GM19043 (cell line): ENCODE results near the gene GOLIM4.

Experiments
- ATAC-seq: cut with Tn5 transposase; IDR thresholded peaks from one replicate; pipeline ENCODE4 v1.9.1; 2021; ENCODE audit warnings: low read depth; ENCODE audit not compliant: unreplicated experiment

Gene GOLIM4

DNA sequence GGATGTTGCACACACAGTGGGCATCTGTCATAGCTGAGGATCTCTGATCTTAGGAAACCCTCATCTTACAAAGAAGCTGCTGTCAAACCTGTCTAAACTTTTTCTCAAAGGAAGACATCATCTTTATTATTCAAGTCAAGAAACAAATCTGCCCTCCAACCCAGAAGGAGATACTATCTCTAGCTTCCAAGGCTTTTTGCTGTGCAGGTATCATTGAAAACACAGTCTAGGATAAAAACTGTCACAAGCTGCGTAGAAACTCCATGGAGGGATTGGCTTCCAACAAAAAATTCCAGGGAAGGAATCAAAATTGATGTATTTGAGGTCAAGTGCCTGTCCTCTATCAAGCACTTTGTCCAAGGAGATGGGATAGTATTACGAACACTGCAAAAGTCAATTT, 89.1 kb downstream of the GOLIM4 start:
- ATAC-seq = no peak

DNA sequence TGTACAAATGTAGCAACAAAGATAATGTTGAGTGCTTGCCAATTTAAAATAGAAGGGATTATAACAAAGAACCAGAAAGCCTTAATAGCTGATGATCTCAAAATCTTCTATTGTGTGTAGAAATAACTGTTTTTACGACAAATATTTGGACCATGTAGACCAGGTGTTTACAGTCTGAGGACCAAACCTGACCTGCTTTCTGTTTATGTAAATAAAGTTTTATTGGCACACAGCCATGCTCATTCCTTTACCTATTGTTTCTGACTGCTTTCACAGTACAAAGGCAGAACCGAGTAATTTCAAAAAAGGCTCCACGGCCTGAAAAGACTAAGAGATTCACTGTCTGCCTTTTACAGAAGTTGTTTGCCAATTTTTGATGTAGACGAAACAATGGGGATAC, 91.8 kb downstream of the GOLIM4 start:
- no peak for ATAC-seq

DNA sequence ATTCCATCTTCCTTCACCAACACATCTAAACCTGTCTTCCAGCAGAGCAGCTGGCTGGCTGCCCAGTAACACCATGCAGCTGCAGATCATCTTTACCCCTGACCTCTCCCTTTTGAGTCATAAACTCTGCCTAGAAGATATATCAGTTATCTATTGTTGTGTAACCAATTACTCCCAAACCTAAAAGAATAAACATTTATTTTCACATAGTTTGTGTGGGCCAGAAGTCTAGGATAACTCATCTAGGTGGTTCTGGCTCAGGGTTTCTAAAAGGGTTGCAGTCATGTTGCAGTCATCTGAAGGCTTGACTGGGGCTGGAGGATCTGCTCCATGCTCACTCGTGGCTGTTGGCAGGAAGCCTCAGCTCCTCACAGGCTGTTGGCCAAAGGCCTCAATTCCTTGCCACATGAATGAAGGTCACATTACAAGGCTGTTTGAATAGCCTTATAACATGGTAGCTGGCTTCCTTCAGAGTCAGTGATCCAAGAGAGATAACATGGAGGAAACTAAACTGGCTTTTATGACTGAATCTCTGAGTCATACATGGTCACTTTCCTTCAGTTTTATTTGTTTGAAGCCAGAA, 92.8 kb downstream of the GOLIM4 start:
- ATAC-seq = no peak

DNA sequence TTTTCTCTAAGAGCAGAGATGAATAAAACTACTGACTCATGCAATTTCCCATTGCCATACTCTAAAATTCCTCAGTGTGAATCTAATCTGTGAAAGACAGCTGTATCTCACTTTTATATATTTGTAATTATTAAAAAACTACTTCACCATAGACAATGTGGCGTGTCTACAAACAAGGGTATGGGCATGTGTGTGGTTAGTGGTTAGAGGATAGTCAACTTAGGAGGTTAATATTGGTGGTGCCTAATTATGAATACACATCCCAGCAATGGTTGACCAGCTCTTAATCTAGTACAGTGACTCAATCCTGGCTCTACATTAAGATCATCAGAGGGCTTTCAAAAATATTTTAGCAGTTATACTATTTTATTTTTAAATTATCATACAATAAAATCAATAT, 94.5 kb downstream of the GOLIM4 start:
- ATAC-seq = no peak

DNA sequence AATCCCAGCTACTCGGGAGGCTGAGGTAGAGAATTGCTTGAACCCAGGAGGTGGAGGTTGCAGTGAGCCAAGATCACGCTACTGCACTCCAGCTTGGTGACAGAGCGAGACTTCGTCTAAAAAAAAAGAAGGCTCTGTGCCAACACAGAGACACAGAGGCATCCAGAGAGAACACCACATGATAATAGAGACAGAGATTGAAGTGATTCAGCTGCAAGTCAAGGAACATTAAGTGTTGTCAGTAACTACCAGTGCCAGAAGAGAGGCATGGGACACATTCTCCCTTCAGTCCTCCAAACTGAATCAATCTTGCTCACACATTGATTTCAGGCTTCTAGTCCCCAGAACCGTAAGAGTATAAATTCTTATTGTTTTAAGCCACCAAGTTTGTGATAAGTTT, 97.5 kb downstream of the GOLIM4 start:
- ATAC-seq = no peak

DNA sequence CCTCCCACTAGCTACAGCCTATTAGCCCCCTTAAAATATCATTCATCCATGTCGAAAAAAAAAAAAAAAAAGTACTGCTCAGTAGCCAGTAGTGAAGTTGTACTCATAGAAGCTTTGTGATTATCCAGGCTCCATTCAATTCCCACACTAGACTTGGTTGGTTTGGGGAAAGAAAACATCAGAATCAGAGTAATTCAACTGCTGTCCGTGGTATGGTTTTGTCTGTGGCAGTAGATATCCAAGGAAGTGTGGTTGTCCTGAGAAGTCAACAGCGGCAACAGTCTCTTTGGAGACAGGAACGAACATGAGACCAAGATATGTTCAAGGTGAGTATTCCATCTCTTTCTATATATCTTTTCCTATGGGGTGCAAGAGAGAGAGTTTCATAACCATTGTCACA, 99.2 kb downstream of the GOLIM4 start:
- ATAC-seq = no peak

DNA sequence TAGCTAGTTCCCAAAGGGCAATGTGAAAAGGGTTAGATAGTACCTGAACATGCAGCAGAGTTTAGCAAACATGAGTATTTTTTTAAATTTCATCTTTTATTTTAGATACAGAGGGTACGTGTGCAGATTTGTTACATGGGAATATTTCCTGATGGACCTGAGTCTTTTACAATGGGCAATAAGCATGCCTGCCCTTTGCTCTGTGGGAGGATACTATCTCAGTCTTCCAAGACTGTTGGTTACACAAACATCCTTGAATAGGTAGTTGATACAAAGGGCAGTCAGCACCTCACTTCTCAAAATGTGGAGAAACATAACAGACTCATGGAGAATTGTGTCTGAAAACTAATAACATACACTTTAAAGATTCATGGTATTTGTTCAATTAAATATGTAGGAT, 103.3 kb downstream of the GOLIM4 start:
- no peak for ATAC-seq

DNA sequence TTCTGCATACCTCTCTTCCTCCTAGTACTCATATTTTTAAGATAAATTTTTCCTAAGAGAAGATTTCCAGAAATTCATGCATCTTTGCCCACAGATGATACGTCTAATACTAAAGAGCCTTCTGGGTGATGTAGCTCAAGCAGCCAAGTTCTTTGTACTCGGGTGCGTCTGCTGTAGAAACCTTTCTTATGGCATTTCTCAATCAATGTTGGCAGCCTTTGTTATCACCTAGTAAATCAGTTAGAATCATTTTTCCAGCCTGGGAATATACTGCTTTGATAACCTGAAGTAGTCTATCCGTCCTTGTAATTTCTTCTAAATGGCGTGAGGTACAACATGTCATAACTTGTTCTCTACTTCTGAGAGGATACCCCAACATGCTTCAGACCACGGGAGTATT, 104.5 kb downstream of the GOLIM4 start:
- ATAC-seq = no peak

DNA sequence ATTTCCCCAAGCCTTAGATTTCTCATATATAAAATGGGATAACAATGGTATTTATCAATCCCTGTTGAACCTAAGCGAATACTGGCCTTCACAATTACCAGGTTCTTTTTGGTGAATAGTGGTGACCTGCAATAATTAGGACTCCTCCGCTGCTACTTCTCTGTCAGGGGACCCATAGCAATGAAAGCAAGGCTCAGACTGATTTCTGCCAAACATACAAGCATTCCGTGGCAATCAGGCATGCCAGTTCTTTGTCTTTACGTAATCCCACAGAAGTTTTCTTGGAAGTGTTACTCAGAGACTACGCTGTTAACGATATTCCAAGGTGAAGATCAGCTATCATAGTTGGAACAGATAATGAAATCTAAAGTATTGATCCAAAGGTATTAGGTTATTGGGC, 105.7 kb downstream of the GOLIM4 start:
- no peak for ATAC-seq

DNA sequence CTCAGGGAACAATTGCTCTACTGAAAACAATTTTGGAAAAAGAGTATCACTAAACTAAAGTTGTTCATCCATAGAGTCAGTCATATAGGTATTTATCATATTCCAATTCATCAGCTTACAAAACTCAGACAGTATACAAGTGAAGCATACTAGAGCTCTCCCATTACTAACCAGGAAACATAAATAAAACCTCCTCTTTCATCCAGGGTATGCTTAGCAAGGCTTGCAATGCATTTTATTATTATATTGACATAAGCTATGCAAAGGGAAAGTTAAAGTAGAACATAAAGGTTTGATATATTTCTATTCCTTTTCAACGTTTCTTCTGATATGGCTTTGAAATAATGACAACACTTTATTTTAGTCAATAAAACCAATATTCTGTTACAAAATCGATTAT, 106.7 kb downstream of the GOLIM4 start:
- no peak for ATAC-seq

DNA sequence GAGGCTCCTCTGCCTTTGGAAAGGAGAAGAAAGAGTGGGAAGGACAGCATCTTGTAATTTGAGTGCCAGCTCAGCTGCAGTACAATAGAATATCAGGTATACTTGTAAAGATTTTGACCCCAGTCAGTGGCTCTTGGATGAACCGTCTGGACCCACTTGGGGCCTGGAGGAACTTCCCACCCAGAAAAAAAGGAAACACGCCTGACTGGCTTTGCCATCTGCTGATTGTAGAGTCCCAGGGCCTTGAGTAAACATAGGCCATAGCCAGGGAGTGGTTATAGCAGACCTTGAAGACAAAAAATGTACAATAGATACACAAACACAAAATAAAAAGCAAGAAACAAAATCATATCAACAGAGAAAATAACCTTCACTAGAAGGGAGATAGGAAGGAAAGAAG, 112.1 kb downstream of the GOLIM4 start:
- no peak for ATAC-seq

DNA sequence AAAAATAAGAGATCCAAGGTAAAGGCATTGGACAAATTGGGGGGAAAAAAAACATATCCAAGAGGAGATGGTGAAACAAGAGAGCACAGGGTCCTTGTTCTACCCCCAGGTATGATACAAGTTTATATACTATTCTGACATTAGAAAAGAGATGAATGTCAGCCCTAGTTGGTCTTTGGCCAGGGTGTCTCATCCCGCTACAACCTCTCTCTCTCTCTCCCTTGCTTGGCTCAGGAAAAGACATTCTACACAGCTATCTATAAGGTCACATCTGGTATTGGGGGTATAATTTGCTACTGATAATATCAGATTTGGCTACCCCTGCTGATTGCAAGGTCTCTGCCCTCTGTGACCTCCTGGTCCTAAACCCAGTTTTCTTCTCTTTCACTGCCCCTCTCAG, 117.2 kb downstream of the GOLIM4 start:
- ATAC-seq = no peak

DNA sequence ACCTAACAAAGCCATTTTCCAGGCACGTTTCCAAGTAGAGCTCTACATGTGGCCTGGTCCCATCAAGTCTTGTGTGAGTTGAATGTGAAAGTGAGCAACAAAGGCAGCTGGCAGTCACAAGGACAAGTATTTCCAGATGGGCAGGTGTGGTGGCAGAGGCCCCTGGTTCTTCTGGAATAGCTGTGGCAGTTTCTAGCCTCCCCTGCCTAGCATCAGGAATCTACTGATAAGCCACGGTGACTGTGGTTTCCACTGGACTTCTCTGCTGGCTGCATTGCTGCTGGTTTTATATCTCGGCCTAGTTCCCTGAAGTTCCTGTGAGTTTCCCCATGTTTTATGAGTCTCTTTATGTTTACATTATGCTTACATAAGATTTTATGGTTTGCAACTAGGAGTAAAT, 117.7 kb downstream of the GOLIM4 start:
- no peak for ATAC-seq

DNA sequence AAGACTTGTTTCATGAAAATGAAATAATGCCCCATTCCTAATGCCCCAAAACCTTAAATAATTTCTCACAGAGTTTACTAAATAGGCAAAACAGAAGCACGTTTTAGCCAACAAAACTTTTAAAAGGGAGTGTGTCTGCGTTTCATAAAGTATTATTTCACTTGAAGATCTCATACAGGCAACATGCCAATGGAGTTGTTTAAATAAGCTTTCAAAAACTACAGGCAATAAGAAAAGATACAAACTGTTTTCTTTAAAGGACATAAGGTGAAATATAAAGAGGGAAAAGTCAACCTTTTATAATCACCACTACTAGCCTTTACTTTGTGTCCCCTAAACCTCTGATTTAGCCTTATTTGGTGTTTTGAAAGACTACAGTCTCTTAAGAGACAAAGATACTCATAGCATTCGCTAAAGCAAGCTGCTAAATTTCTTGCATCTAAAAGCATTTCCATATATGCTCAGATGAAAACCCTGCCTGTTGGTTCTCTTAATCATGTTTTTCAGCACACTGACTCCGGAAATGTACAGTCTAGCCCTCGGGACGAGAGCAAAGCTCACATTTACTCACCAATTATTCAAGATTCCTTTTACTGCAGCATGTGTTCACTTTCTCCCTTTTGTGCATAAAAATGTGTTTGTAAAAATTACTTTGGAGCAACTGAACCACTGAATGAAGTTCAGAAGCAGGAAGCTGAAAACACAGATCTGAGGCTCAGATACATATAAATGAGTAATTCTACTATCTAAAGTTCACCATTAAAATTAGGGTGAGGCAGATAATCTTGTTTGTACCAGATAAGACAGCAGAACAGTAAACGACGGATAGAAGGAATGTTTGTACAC, 119.0 kb downstream of the GOLIM4 start:
- ATAC-seq = no peak

DNA sequence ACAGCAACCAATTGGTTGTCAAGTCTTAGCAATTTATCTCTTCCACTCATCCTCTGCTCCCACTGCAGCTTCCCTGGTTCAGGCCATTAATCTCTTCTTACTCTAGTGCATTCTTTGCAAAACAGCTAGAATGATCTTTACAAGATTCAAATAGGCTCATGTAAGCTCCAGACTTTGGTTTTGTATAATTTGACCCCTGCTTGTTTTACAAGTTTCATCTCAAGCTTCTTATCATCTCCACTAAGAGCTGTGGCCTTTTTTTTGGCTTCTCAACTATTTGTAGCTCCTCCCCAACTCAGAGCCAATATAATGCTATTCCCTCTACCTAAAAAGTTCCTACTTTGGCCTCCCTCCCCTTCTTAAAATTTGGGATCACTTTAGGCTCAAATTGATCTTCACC, 121.8 kb downstream of the GOLIM4 start:
- ATAC-seq = no peak

DNA sequence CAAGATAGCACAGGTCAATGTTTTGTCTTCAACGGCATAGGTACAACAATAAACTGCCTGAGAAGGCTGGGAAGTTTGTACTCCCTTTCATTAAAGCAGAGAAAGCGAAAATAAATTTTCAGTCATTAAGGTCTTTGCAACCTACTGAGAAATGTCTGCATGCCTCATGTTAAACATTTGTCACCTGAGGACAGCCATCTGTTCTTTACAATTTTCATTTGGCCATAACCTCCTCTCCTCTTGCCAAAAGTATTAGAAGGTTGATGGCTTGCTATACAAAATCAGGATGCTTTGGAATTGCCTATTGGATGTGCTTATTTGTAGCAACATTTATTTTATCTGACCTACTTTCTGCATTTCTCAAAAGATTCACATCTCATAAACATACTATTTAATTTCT, 122.7 kb downstream of the GOLIM4 start:
- ATAC-seq = no peak

DNA sequence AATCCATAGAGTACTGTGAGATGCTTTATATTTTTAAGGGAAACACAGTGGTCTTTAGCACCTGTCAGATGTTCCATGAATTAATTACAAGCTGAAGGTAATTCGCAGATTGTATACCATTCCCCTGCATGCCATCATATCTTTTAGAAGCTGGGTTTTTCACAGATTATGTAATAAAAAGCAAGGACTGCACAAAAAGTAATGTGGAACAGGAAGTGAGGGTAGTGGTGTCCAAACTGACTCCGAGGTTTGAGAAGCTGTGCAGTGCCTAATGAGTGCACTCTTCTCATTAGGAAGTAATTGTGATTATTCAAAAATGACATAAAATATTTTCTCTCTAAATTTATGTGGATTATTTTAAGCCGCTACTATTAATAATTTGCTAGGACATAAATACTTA, 123.2 kb downstream of the GOLIM4 start:
- no peak for ATAC-seq

DNA sequence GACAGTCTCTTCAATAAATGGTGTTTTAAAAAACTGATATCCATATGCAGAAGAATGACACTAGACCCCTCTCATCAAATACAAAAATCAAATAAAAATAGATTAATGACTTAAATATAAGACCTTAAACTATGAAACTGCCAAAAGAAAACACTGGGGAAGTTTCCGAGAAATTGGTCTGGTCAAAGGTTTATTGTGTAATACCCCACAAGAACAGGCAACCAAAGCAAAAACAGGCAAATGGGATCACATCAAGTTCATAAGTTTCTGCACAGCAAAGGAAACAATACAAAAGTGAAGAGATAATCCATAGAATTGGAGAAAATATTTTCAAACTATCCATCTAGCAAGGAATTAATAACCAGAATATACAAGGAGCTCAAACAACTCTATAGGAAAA, 126.2 kb downstream of the GOLIM4 start:
- no peak for ATAC-seq

DNA sequence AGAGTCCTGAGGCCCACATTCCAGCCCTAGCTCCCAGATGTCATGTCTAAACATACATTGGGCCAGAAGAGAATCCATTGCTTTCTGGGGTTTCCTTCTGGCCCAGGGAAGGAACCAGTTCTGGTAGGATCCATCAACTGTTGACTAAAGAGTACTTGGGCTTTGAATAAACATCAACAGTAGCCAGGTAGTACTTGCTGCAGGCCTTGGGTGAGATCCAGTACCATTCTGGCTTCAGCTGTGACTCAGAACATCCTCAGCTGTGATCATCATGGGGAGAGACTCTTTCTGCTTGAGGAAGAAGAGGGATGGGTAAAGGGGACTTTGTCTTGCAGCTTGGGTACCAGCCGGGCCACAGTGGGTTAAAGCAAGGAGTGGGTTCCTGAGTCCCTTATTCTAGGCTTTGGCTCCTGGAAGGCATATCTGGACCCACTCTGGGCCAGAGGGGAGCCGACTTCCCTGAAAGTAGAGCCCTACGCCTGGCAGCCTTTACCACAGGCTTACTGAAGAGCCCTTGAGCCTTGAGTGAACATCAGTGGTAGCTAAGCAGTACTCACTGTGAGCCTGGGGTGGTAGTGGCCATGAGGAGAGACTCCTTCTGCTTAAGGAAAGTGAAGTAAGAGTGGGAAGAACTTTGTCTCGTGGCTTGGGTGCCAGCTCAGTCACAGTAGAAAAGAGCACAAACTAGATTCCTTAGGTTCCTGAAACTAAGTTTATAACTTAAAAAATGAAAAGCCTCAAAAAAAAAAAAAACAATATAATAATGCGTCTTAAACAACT, 128.3 kb downstream of the GOLIM4 start:
- no peak for ATAC-seq
